HepG2 (cell line): Measurements from ENCODE around the gene CELF2.

Experiments used
- HNRNPL ChIP-seq: fragments of 200-400 bp; formaldehyde crosslinking; IDR thresholded peaks from 2 replicates; pipeline ENCODE4 v1.6.1; 2017; ENCODE audit warnings: mild to moderate bottlenecking, low read depth, low read length
- JARID2 ChIP-seq: sonication (generic); formaldehyde crosslinking; IDR thresholded peaks from 2 replicates; pipeline ENCODE4 v1.8.1; 2023; ENCODE audit warnings: missing genetic modification reagents, inconsistent platforms; ENCODE audit not compliant: insufficient replicate concordance

GRCh38 chr10:11326241-11326640 lies 308.6 kb downstream of the CELF2 start:
- TF ChIP-seq JARID2 (no peak), HNRNPL (no peak)
